T-cell (primary cell): Measurements from ENCODE around the gene NAA16. TPM values are rescaled to one million over a fixed set of nuclear protein-coding genes. Genes with fewer than 3 reads are reported as not detected.
"Not testable (repeated sequence)": the region's sequence is repeated elsewhere in the genome, so short reads cannot be mapped to it uniquely, and the experiment has no call there.

Experiments
- ATAC-seq, 4 experiments: fragments of 200-7000 bp in 3 of 4; fragments of 150-1000 bp in 1 of 4; cut with Tn5 transposase; replicated peaks in 1 of 4; 1 replicate in 3 of 4; 2 replicates in 1 of 4; pipeline ENCODE4 v1.10.0; 2021; ENCODE audit warnings: moderate library complexity in 3 of 4, mild to moderate bottlenecking in 2 of 4, moderate number of reproducible peaks in 1 of 4
- CTCF ChIA-PET, 2 donors: fragments of 300-600 bp; sonication (Branson Sonifier 250); formaldehyde crosslinking; loops; one replicate each; lab custom pipeline; 2022; ENCODE audit warnings: antibody characterized with exemption in 2 of 2; lab: Charles Lee
- POLR2A ChIA-PET, 2 donors: fragments of 300-600 bp; sonication (Branson Sonifier 250); formaldehyde crosslinking; loops; one replicate each; lab custom pipeline; 2022; ENCODE audit warnings: antibody characterized with exemption in 2 of 2; lab: Charles Lee
- DNase-seq, 35 experiments: peaks; one replicate each; pipeline versions ENCODE4 v3.0.0 to v3.0.0-alpha.2; 2013 to 2023
- H3K27ac ChIP-seq: one replicate; pipeline ENCODE4 v1.5.1; 2013; ENCODE audit warnings: low read length
- H3K27me3 ChIP-seq, 2 experiments: replicated peaks in 1 of 2; 1 replicate in 1 of 2; 2 replicates in 1 of 2; pipeline versions ENCODE4 v1.6.1 to v1.7.0; 2013; ENCODE audit warnings: low read length in 1 of 2, mixed read lengths in 1 of 2; ENCODE audit not compliant: control insufficient read depth in 2 of 2, insufficient read depth in 2 of 2; ENCODE audit errors: extremely low read depth in 1 of 2
- H3K36me3 ChIP-seq, 2 donors: 1 replicate in 1 of 2; 2 replicates in 1 of 2; pipeline versions ENCODE4 v1.6.1 to v1.7.0; 2013; ENCODE audit warnings: low read length in 1 of 2; ENCODE audit not compliant: control insufficient read depth in 2 of 2, insufficient read depth in 1 of 2; ENCODE audit errors: extremely low read depth in 1 of 2
- H3K4me1 ChIP-seq, 2 experiments: 1 replicate in 1 of 2; 2 replicates in 1 of 2; pipeline versions ENCODE4 v1.6.1 to v1.7.0; 2013; ENCODE audit warnings: low read length in 2 of 2, mixed read lengths in 1 of 2; ENCODE audit not compliant: insufficient read depth in 2 of 2, control insufficient read depth in 1 of 2; ENCODE audit errors: extremely low read depth in 1 of 2
- H3K4me3 ChIP-seq, 2 donors: 1 replicate in 1 of 2; 2 replicates in 1 of 2; pipeline versions ENCODE4 v1.5.1 to v1.7.0; 2013; ENCODE audit warnings: mild to moderate bottlenecking in 2 of 2, low read length in 1 of 2, moderate library complexity in 1 of 2; ENCODE audit not compliant: control insufficient read depth in 1 of 2; ENCODE audit errors: extremely low read depth in 1 of 2
- H3K9me3 ChIP-seq: 2 replicates; pipeline ENCODE4 v1.7.0; 2013
- H3K27ac Mint-ChIP-seq, 2 donors: one replicate each; pipeline ENCODE4 v1.8.0; 2020 to 2021; ENCODE audit warnings: mild to moderate bottlenecking in 2 of 2, mixed read lengths in 2 of 2
- H3K27me3 Mint-ChIP-seq, 2 donors: one replicate each; pipeline ENCODE4 v1.8.0; 2021 to 2022; ENCODE audit warnings: mixed read lengths in 2 of 2
- H3K36me3 Mint-ChIP-seq: one replicate; pipeline ENCODE4 v1.8.0; 2021; ENCODE audit warnings: mixed read lengths
- H3K4me1 Mint-ChIP-seq, 3 donors: one replicate each; pipeline ENCODE4 v1.8.0; 2020 to 2022; ENCODE audit warnings: mixed read lengths in 3 of 3, mild to moderate bottlenecking in 1 of 3
- H3K4me3 Mint-ChIP-seq, 3 donors: one replicate each; pipeline ENCODE4 v1.8.0; 2020 to 2022; ENCODE audit warnings: mild to moderate bottlenecking in 3 of 3, mixed read lengths in 3 of 3, moderate library complexity in 3 of 3
- H3K9me3 Mint-ChIP-seq, 3 donors: one replicate each; pipeline ENCODE4 v1.8.0; 2020 to 2022; ENCODE audit warnings: mixed read lengths in 3 of 3
- WGBS: methylation state at CpG from one replicate; pipeline ENCODE4 v1.1.5; 2013; ENCODE audit warnings: missing lambda C conversion rate; ENCODE audit not compliant: insufficient coverage; 5-methylcytosine and 5-hydroxymethylcytosine counted together
- total RNA-seq, 35 experiments: library from RNA in 6 of 35; stranded (reverse) in 6 of 35; fragments of 120-200 nt in 1 of 35; gene quantifications; one replicate each; pipeline versions ENCODE4 v1.2.1 to v1.2.4 and lab custom pipeline; 2013 to 2026

Gene NAA16
- total RNA-seq, 5 donors from 2014 or later (not counting 1 experiment from before 2014, with no cell fraction given), result 45.7 to 93.7 (median 49.6) TPM

GRCh38 chr13:41273831-41274441, 37.1 kb upstream of the NAA16 start:
- ChIA-PET POLR2A (interaction anchor here in 1 of 2 donors (0.6 kb wide), 1 partner anchor 39 kb away, joined by 3 read pairs; no protein-coding TSS in a partner anchor), CTCF (interaction anchor here in 1 of 2 donors (0.7 kb wide), 3 partner anchors 11 to 999 kb away, joined by 3 to 4 read pairs (median 3); no protein-coding TSS in a partner anchor)
- Mint-ChIP-seq H3K9me3 (no peaks in the 10 kb centered on the region), H3K4me1 (peaks cover 20 to 35% (median 31%) of the 10 kb centered on the region in 3 donors), H3K27me3 (no peaks in the 10 kb centered on the region), H3K27ac (peak overlapping the region in 1 of 2 donors; percentile 23), H3K4me3 (no peak overlapping the region), H3K36me3 (no peaks in the 10 kb centered on the region)
- no peak for ATAC-seq
- no peak overlapping the region for H3K27ac ChIP-seq
- no peaks in the 10 kb centered on the region for H3K36me3 ChIP-seq
- 100% methylated on average over 1 of the region's 3 CpGs for whole genome bisulfite sequencing
- no peaks in the 10 kb centered on the region for H3K9me3 ChIP-seq
- H3K4me1 ChIP-seq, result peaks cover 8 to 15% of the 10 kb centered on the region in 2 experiments
- no peak overlapping the region for H3K4me3 ChIP-seq
- DNase-seq, result no peak
- no peaks in the 10 kb centered on the region for H3K27me3 ChIP-seq

DNA sequence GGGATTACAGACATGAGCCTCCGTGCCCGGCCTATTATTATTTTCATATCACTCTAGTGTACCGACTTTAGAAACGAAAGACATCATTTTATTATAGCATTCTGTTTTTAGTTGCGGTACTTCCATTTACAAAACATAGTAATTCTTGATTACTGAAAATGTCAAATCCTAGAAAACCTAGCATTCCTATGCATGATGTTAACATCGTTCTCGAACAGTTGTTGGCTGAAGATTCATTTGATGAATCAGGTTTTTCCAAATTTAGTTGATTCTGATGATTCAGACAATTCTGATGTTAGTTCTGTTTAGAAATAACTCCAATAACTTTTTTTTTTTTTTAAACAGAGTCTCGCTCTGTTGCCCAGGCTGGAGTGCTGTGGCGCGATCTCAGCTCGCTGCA, 36.2 kb upstream of the NAA16 start:
- Histone ChIP-seq H3K9me3 (no peaks in the 10 kb centered on the region), H3K27ac (no peak overlapping the region), H3K27me3 (no peaks in the 10 kb centered on the region), H3K4me3 (no peak overlapping the region), H3K36me3 (no peaks in the 10 kb centered on the region), H3K4me1 (peaks cover 8 to 15% of the 10 kb centered on the region in 2 experiments)
- ChIA-PET CTCF (interaction anchor here in 1 of 2 donors (0.7 to 1.1 kb wide), 2 partner anchors 8 to 57 kb away, joined by 3 to 4 read pairs; no protein-coding TSS in a partner anchor), POLR2A (interaction anchor here in 1 of 2 donors (0.7 kb wide), 1 partner anchor 12 kb away, joined by 3 read pairs; no protein-coding TSS in a partner anchor)
- no peak for ATAC-seq
- WGBS, result no CpG with 5 or more reads among the region's 11 CpGs
- no peaks in the 10 kb centered on the region for H3K9me3 Mint-ChIP-seq
- no peak for DNase-seq
- H3K4me1 Mint-ChIP-seq, result peaks cover 20 to 35% (median 31%) of the 10 kb centered on the region in 3 donors
- H3K4me3 Mint-ChIP-seq, result no peak overlapping the region
- H3K36me3 Mint-ChIP-seq, result no peaks in the 10 kb centered on the region
- no peak overlapping the region for H3K27ac Mint-ChIP-seq
- H3K27me3 Mint-ChIP-seq, result no peaks in the 10 kb centered on the region

- Mint-ChIP-seq H3K27me3 (peaks cover 0 to 1% of the 10 kb centered on the region in 2 donors), H3K36me3 (no peaks in the 10 kb centered on the region), H3K9me3 (no peaks in the 10 kb centered on the region), H3K4me1 (peaks cover 11 to 35% (median 22%) of the 10 kb centered on the region in 3 donors), H3K4me3 (no peak overlapping the region), H3K27ac (no peak overlapping the region)
- DNase-seq (no peak), ATAC-seq (no peak)
- CTCF ChIA-PET, result no interaction called here
- no peaks in the 10 kb centered on the region for H3K9me3 ChIP-seq
- no peaks in the 10 kb centered on the region for H3K36me3 ChIP-seq
- no peaks in the 10 kb centered on the region for H3K27me3 ChIP-seq
- peaks cover 0 to 5% of the 10 kb centered on the region in 2 experiments for H3K4me1 ChIP-seq
- no peak overlapping the region for H3K4me3 ChIP-seq
- H3K27ac ChIP-seq, result no peak overlapping the region
- POLR2A ChIA-PET, result no interaction called here
Measured at GRCh38 chr13:41276824-41277223, 34.2 kb upstream of the NAA16 start.

GRCh38 chr13:41279156-41279555, 31.9 kb upstream of the NAA16 start:
- H3K9me3 Mint-ChIP-seq, DNase-seq, POLR2A ChIA-PET, H3K36me3 Mint-ChIP-seq, H3K4me1 ChIP-seq, H3K27me3 Mint-ChIP-seq, H3K27me3 ChIP-seq, H3K27ac ChIP-seq, CTCF ChIA-PET, ATAC-seq, H3K4me3 ChIP-seq, H3K36me3 ChIP-seq, H3K9me3 ChIP-seq, H3K27ac Mint-ChIP-seq, H3K4me3 Mint-ChIP-seq: not testable (repeated sequence)
- WGBS, result 93% methylated on average over 2 of the region's 2 CpGs
- H3K4me1 Mint-ChIP-seq, result peaks cover 5 to 27% (median 12%) of the 10 kb centered on the region in 3 donors

GRCh38 chr13:41282129-41282571, 28.9 kb upstream of the NAA16 start:
- DNase-seq, result no peak
- CTCF ChIA-PET, result interaction anchor here in 1 of 2 donors (0.5 kb wide), 1 partner anchor 13 kb away, joined by 3 read pairs; no protein-coding TSS in a partner anchor

DNA sequence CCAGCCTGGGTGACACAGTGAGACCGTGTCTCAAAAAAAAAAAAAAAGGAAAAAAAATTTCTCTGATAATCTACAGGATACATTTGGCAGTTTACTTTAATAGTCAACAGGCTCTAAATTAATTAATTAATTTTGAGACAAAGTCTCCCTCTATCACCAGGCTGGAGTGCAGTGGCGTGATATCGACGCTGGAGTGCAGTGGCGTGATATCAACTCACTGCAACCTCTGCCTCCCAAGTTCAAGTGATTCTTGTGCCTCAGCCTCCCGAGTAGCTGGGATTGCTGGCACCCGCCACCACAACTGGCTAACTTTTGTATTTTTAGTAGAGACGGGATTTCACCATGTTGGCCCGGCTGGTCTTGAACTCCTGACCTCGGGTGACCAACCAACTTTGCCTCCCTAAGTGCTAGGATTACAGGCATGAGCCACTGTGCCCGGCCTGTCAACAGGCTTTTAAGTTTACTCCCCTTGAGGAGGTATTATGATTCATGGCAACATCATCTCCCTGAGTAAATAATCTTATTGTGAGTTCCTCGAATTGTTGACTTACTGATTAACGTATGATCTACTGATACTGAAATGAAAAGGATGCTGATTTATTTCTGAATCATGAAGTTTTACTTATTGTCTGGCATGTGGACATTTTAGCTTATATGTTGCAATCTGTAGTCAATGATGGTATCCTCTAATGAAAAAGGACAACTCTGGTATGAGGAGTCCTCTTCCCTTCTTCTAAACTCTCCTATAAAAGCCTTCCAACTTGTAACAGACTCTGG, 26.4 kb upstream of the NAA16 start:
- H3K27me3 ChIP-seq, result no peaks in the 10 kb centered on the region
- no peaks in the 10 kb centered on the region for H3K36me3 Mint-ChIP-seq
- CTCF ChIA-PET, result interaction anchor here in 1 of 2 donors (0.6 kb wide), 2 partner anchors 11 to 279 kb away, joined by 3 read pairs; no protein-coding TSS in a partner anchor
- H3K9me3 Mint-ChIP-seq, result peaks cover 0 to 3% (median 0%) of the 10 kb centered on the region in 3 donors
- H3K4me3 Mint-ChIP-seq, result peak overlapping the region in 1 of 3 donors; percentile 48
- H3K4me3 ChIP-seq, result no peak overlapping the region
- peak overlapping the region in 1 of 2 donors; percentile 77 for H3K27ac Mint-ChIP-seq
- peaks cover 12 to 22% of the 10 kb centered on the region in 2 experiments for H3K4me1 ChIP-seq
- ATAC-seq, result no peak
- WGBS, result 90% methylated on average over 2 of the region's 13 CpGs
- POLR2A ChIA-PET, result interaction anchor here in 1 of 2 donors (0.7 kb wide), 1 partner anchor 648 kb away, joined by 7 read pairs; no protein-coding TSS in a partner anchor
- peaks cover 33 to 48% (median 33%) of the 10 kb centered on the region in 3 donors for H3K4me1 Mint-ChIP-seq
- H3K27me3 Mint-ChIP-seq, result peaks cover 0 to 1% of the 10 kb centered on the region in 2 donors
- no peaks in the 10 kb centered on the region for H3K9me3 ChIP-seq
- no peak for DNase-seq
- H3K36me3 ChIP-seq, result no peaks in the 10 kb centered on the region
- no peak overlapping the region for H3K27ac ChIP-seq

More at GRCh38 chr13:41282129-41282571, 28.9 kb upstream of the NAA16 start:
- 83% methylated on average over 3 of the region's 5 CpGs for WGBS
- Histone ChIP-seq H3K36me3 (no peaks in the 10 kb centered on the region), H3K9me3 (no peaks in the 10 kb centered on the region), H3K4me3 (no peak overlapping the region), H3K4me1 (peaks cover 6 to 12% of the 10 kb centered on the region in 2 experiments), H3K27ac (no peak overlapping the region), H3K27me3 (no peaks in the 10 kb centered on the region)
- peaks cover 0 to 1% of the 10 kb centered on the region in 2 donors for H3K27me3 Mint-ChIP-seq
- no peak for ATAC-seq
- no peaks in the 10 kb centered on the region for H3K9me3 Mint-ChIP-seq
- POLR2A ChIA-PET, result no interaction called here
- H3K36me3 Mint-ChIP-seq, result no peaks in the 10 kb centered on the region
- H3K4me3 Mint-ChIP-seq, result no peak overlapping the region
- H3K4me1 Mint-ChIP-seq, result peaks cover 23 to 44% (median 31%) of the 10 kb centered on the region in 3 donors
- no peak overlapping the region for H3K27ac Mint-ChIP-seq
